GM21717 (cell line): Measurements from ENCODE around the gene IRF5.
"Not testable (repeated sequence)": the region's sequence is repeated elsewhere in the genome, so short reads cannot be mapped to it uniquely, and the experiment has no call there.

ENCODE experiments used
- ATAC-seq: cut with Tn5 transposase; IDR thresholded peaks from one replicate; pipeline ENCODE4 v1.9.1; 2021; ENCODE audit warnings: mild to moderate bottlenecking, moderate library complexity; ENCODE audit not compliant: unreplicated experiment

Gene IRF5

GRCh38 chr7:128906001-128906765, 31.5 kb upstream of the IRF5 start:
- ATAC-seq, result no peak

DNA sequence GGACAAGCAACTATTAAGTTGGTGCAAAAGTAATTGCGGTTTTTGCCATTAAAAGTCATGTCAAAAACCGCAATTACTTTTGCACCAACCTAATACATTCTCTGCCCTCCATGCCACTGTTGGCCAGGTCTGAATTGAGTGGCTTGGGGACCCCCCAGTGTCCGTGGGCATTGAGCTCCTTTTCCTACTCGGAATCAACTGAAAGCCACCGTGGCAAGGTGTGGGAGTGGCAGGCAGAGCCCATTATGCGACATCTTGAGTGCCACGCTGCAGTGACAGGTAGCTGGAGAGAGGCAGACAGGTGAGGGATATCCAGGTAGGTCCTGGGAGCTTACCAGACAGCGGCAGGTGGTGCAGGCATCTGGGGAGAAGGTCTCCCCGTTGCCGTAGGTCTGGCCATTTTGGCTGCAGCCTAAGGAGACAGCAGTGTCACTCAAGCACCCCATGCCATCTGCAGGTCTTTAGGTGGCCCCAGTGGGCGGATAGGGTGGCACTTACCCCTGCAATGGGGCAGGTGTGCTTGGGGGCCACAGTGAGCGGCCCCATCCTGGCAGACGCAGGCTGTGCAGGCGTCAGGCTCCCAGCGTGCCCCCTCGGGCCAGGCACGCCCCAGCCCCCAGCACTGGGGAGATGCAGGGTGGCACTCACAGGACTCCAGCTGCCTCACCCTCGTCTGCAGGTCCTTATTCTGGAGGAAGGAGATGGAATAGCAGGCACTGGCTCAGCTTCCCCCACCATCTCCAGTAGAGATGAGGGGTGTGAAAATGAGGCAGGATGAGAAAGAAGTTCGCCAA, 30.8 kb upstream of the IRF5 start:
- ATAC-seq, result no peak

GRCh38 chr7:128908750-128909624, 28.7 kb upstream of the IRF5 start:
- ATAC-seq, result no peak

- no peak for ATAC-seq
Measured at GRCh38 chr7:128909625-128910568, 27.8 kb upstream of the IRF5 start.

GRCh38 chr7:128910569-128910945, 27.2 kb upstream of the IRF5 start, which contains the start of gene KCP:
TSS of gene KCP (minus strand) at chr7:128910709. CDS start at chr7:128910676, 33 bp downstream.
- no peak for ATAC-seq

GRCh38 chr7:128911423-128912031, 26.2 kb upstream of the IRF5 start:
- ATAC-seq, result no peak

- ATAC-seq, result no peak
Measured at GRCh38 chr7:128912281-128912680, 25.4 kb upstream of the IRF5 start.

GRCh38 chr7:128912709-128913495, 24.8 kb upstream of the IRF5 start:
- not testable (repeated sequence) for ATAC-seq

GRCh38 chr7:128913870-128914565, 23.7 kb upstream of the IRF5 start:
- ATAC-seq, result no peak

GRCh38 chr7:128914566-128915151, 23.1 kb upstream of the IRF5 start:
- peak; percentile 44 for ATAC-seq

- ATAC-seq, result no peak
Measured at GRCh38 chr7:128915271-128915819, 22.4 kb upstream of the IRF5 start.

GRCh38 chr7:128915841-128916642, 21.7 kb upstream of the IRF5 start:
- no peak for ATAC-seq

- no peak for ATAC-seq
Measured at GRCh38 chr7:128916643-128916915, 21.1 kb upstream of the IRF5 start.

DNA sequence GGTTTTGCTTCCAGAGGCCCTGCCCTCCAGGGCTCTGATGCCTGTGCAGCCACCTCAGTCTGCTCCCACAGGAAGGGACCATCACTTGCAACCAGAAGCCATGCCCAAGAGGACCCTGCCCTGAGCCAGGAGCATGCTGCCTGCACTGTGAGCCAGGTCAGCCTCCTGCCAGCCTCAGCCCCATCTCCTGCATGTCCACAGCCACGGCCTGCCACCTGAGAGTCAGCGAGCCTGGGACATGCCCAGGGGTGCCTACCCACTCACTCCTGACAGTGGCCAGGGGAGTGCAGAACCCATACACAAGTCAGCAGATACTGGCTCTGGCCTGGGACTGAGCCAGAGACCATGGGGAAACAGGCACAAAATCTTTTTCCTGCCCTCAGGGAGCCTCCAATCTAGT, 20.6 kb upstream of the IRF5 start:
- ATAC-seq, result no peak

GRCh38 chr7:128918016-128918665, 19.6 kb upstream of the IRF5 start:
- ATAC-seq, result no peak

- ATAC-seq, result no peak
Measured at GRCh38 chr7:128919241-128919640, 18.5 kb upstream of the IRF5 start.
